ENCODE data around the gene GJD2.

Gene GJD2

GRCh38 chr15:34730701-34731100 lies 24.1 kb downstream of the GJD2 start:
- in situ Hi-C loops (cut with HindIII; ENCODE audit: low pct_unique_long_range_greater_than_20kb, low sequenced_read_pairs) = no loop called here
- no peak for TF ChIP-seq JUND (IDR thresholded peaks at IDR 0.05; ENCODE audit: low read depth)
- no peak for DNase-seq (ENCODE audit: low read depth in 1 of 2, low spot score in 1 of 2)

GRCh38 chr15:34729886-34730285 lies 24.9 kb downstream of the GJD2 start:
- in situ Hi-C loops (cut with HindIII; ENCODE audit: low pct_unique_long_range_greater_than_20kb, low sequenced_read_pairs) = no loop called here
- TF ChIP-seq JUND (IDR thresholded peaks at IDR 0.05; ENCODE audit: low read depth) = no peak
- no peak for DNase-seq (ENCODE audit: low read depth in 1 of 2, low spot score in 1 of 2)

GRCh38 chr15:34729056-34729455 lies 25.7 kb downstream of the GJD2 start:
- no peak for TF ChIP-seq JUND (IDR thresholded peaks at IDR 0.05; ENCODE audit: low read depth)
- DNase-seq (ENCODE audit: low read depth in 1 of 2, low spot score in 1 of 2) = no peak
- in situ Hi-C loops (cut with HindIII; ENCODE audit: low pct_unique_long_range_greater_than_20kb, low sequenced_read_pairs) = no loop called here

- in situ Hi-C loops (cut with HindIII; ENCODE audit: low pct_unique_long_range_greater_than_20kb, low sequenced_read_pairs) = no loop called here
- DNase-seq (ENCODE audit: low read depth in 1 of 2, low spot score in 1 of 2) = no peak
- TF ChIP-seq JUND (IDR thresholded peaks at IDR 0.05; ENCODE audit: low read depth) = no peak
These were observed 28.2 kb downstream of the GJD2 start for GRCh38 chr15:34726406-34727100.

- no peak for TF ChIP-seq JUND (IDR thresholded peaks at IDR 0.05; ENCODE audit: low read depth)
These were observed 29.2 kb downstream of the GJD2 start for GRCh38 chr15:34725556-34725955.

GRCh38 chr15:34724481-34724880 lies 30.3 kb downstream of the GJD2 start:
- no peak for DNase-seq (ENCODE audit: low read depth in 1 of 2, low spot score in 1 of 2)
- in situ Hi-C loops (cut with HindIII; ENCODE audit: low pct_unique_long_range_greater_than_20kb, low sequenced_read_pairs) = no loop called here
- TF ChIP-seq JUND (IDR thresholded peaks at IDR 0.05; ENCODE audit: low read depth) = no peak

More at GRCh38 chr15:34725556-34725955, 29.2 kb downstream of the GJD2 start:
- in situ Hi-C loops (cut with HindIII; ENCODE audit: low pct_unique_long_range_greater_than_20kb, low sequenced_read_pairs) = no loop called here
- DNase-seq (ENCODE audit: low read depth in 1 of 2, low spot score in 1 of 2) = no peak

GRCh38 chr15:34722439-34722836 lies 32.4 kb downstream of the GJD2 start:
- in situ Hi-C loops (cut with HindIII; ENCODE audit: low pct_unique_long_range_greater_than_20kb, low sequenced_read_pairs) = no loop called here
- TF ChIP-seq JUND (IDR thresholded peaks at IDR 0.05; ENCODE audit: low read depth) = no peak
- DNase-seq (ENCODE audit: low read depth in 1 of 2, low spot score in 1 of 2) = no peak

- no peak for DNase-seq (ENCODE audit: low read depth in 1 of 2, low spot score in 1 of 2)
- in situ Hi-C loops (cut with HindIII; ENCODE audit: low pct_unique_long_range_greater_than_20kb, low sequenced_read_pairs) = no loop called here
- TF ChIP-seq JUND (IDR thresholded peaks at IDR 0.05; ENCODE audit: low read depth) = no peak
These were observed 32.9 kb downstream of the GJD2 start for GRCh38 chr15:34721802-34722438.

GRCh38 chr15:34721157-34721801 lies 33.5 kb downstream of the GJD2 start:
- in situ Hi-C loops (cut with HindIII; ENCODE audit: low pct_unique_long_range_greater_than_20kb, low sequenced_read_pairs) = no loop called here
- no peak for TF ChIP-seq JUND (IDR thresholded peaks at IDR 0.05; ENCODE audit: low read depth)

GRCh38 chr15:34719695-34720094 lies 35.1 kb downstream of the GJD2 start:
- in situ Hi-C loops (cut with HindIII; ENCODE audit: low pct_unique_long_range_greater_than_20kb, low sequenced_read_pairs) = no loop called here
- TF ChIP-seq JUND (IDR thresholded peaks at IDR 0.05; ENCODE audit: low read depth) = no peak
- DNase-seq (ENCODE audit: low read depth in 1 of 2, low spot score in 1 of 2) = no peak

More at GRCh38 chr15:34721157-34721801, 33.5 kb downstream of the GJD2 start:
- DNase-seq (ENCODE audit: low read depth in 1 of 2, low spot score in 1 of 2) = no peak

- DNase-seq (ENCODE audit: low read depth in 1 of 2, low spot score in 1 of 2) = no peak
- no peak for TF ChIP-seq JUND (IDR thresholded peaks at IDR 0.05; ENCODE audit: low read depth)
- in situ Hi-C loops (cut with HindIII; ENCODE audit: low pct_unique_long_range_greater_than_20kb, low sequenced_read_pairs) = no loop called here
These were observed 35.8 kb downstream of the GJD2 start for GRCh38 chr15:34718681-34719665.

- no peak for TF ChIP-seq JUND (IDR thresholded peaks at IDR 0.05; ENCODE audit: low read depth)
- in situ Hi-C loops (cut with HindIII; ENCODE audit: low pct_unique_long_range_greater_than_20kb, low sequenced_read_pairs) = no loop called here
- DNase-seq (ENCODE audit: low read depth in 1 of 2, low spot score in 1 of 2) = no peak
These were observed 37.1 kb downstream of the GJD2 start for GRCh38 chr15:34717729-34718128.

Data from T47D (cell line).